C4-2B (cell line): ENCODE measurements around the gene SULT2B1.
A peak's percentile ranks its signal among the peaks of the same experiment; 100 is the strongest.

Experiments used
- H3K27ac ChIP-seq: fragments of 450-650 bp; 2 replicates; pipeline ENCODE4 v1.5.1; 2017
- CTCF ChIP-seq: fragments of 450-650 bp; conservative IDR thresholded peaks from 2 replicates; pipeline ENCODE4 v1.5.1; 2017; ENCODE audit warnings: mild to moderate bottlenecking
- ZFX ChIP-seq: fragments of 450-650 bp; IDR thresholded peaks from 2 replicates; pipeline ENCODE4 v1.6.1; 2017

The SULT2B1 gene

GRCh38 chr19:48582168-48582567, 30.2 kb downstream of the SULT2B1 start:
- peak overlapping the region; percentile 67 for H3K27ac ChIP-seq
- TF ChIP-seq ZFX (no peak), CTCF (no peak)

DNA sequence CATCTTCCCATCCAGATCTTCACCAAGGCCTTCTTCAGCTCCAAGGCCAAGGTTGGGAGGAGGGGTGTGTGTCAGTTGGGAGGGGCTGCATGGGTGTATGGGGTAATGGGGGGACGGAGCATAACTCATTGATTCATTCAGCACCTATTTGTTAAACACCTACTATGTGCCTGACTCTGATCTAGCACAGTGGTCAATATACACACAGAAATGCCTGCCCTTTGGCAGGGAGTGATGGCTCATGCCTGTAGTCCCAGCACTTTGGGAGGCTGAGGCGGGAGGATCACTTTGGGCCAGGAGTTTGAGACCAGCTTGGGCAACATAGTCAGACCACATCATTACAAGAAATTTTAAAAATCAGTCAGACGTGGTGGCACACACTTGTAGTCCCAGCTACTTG, 35.4 kb downstream of the SULT2B1 start:
- no peak overlapping the region for H3K27ac ChIP-seq
- TF ChIP-seq ZFX (no peak), CTCF (no peak)

DNA sequence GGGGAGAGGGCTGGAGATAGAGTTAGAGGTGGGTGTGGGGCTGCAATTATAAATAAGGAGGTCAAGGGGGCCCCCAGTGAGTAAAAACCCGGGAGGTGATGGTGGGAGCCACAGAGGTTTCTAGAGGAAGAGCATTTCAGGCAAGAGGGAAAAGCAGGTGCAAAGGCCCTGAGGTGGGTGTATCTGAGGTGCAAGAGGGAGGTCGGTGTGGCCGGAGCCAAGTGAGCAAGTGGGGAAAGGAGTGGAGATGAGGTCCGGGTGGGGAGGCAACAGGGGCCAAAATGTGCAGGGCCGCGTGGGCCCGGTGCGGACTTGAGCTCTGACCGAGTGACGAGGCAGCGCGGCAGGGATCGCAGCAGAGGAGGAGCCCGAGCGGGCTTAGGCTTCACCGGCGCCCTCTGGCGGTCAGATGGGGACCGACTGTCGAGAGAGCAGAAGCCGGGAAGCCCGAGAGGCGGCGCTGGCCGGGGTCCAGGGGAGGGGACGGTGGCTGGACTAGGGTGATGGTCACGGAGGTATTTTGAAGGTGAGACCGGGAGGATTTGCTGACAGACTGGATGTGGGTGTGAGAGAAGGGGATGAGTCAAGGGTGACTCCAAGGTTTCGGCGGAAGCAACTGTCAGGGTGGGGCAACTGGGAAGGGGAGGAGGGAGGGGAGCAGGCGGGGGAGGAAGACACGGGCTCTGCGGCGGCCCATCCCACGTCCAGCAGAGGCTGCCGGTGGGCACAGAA, 36.9 kb downstream of the SULT2B1 start:
- TF ChIP-seq CTCF (peak; percentile 82), ZFX (no peak)
- no peak overlapping the region for H3K27ac ChIP-seq

DNA sequence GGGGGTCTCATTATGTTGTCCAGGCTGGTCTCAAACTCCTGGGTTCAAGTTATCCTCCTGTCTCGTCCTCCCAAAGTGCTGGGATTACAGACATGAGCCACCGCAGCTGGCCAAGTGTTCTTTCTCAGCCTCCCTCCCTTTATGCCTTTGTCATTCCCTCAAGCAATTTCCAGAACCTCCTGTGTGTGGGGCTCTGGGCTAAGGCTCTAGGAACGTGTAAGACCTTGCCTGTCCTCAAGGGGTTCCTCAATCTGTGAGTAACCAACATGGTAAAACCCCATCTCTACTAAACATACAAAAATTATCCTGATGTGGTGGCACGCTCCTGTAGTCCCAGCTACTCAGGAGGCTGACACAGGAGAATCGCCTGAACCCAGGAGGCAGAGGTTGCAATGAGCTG, 39.0 kb downstream of the SULT2B1 start:
- TF ChIP-seq ZFX = no peak
- TF ChIP-seq CTCF = no peak

GRCh38 chr19:48595171-48595570, 43.2 kb downstream of the SULT2B1 start:
- no peak overlapping the region for H3K27ac ChIP-seq
- TF ChIP-seq CTCF (no peak), ZFX (no peak)

More for the DNA sequence above, 39.0 kb downstream of the SULT2B1 start:
- no peak overlapping the region for H3K27ac ChIP-seq

GRCh38 chr19:48595833-48596232, 43.9 kb downstream of the SULT2B1 start:
- TF ChIP-seq ZFX = no peak
- TF ChIP-seq CTCF = no peak
- H3K27ac ChIP-seq = no peak overlapping the region

GRCh38 chr19:48596237-48596636, 44.3 kb downstream of the SULT2B1 start:
- no peak for TF ChIP-seq ZFX
- no peak overlapping the region for H3K27ac ChIP-seq
